Sigmoid colon (tissue), 7 donors: ENCODE measurements around the gene TAS2R60. TPM values are rescaled to one million over a fixed set of nuclear protein-coding genes. Genes with fewer than 3 reads are reported as not detected.

Experiments used
- DNase-seq: peaks from one replicate; pipeline ENCODE4 v3.0.0-alpha.2; 2019
- H3K27ac ChIP-seq, 4 donors: fragments of 200-600 bp; sonication (generic); one replicate each; pipeline ENCODE4 v1.5.1; 2016 to 2019; ENCODE audit warnings: mild to moderate bottlenecking in 1 of 4
- H3K27me3 ChIP-seq, 3 donors: fragments of 200-600 bp; sonication (generic); one replicate each; pipeline ENCODE4 v1.5.1; 2019; ENCODE audit warnings: mild to moderate bottlenecking in 1 of 3
- H3K36me3 ChIP-seq, 4 donors: fragments of 200-600 bp; sonication (generic); one replicate each; pipeline ENCODE4 v1.5.1; 2016 to 2019
- H3K4me1 ChIP-seq, 4 donors: fragments of 200-600 bp; sonication (generic); one replicate each; pipeline ENCODE4 v1.5.1; 2017 to 2019
- H3K4me3 ChIP-seq, 4 donors: fragments of 200-600 bp; sonication (generic); one replicate each; pipeline ENCODE4 v1.5.1; 2017 to 2019; ENCODE audit warnings: mild to moderate bottlenecking in 2 of 4, moderate library complexity in 1 of 4
- H3K9me3 ChIP-seq, 4 donors: fragments of 200-600 bp in 3 of 4; sonication (generic) in 3 of 4; one replicate each; pipeline versions ENCODE4 v1.5.1 to v1.6.1; 2013 to 2019
- CTCF ChIP-seq, 4 experiments: fragments of 450-650 bp in 3 of 4; fragments of 200-600 bp in 1 of 4; IDR thresholded peaks; one replicate each; pipeline ENCODE4 v1.5.1; 2016 to 2019; ENCODE audit warnings: antibody characterized with exemption in 4 of 4, mild to moderate bottlenecking in 3 of 4, moderate library complexity in 2 of 4
- EP300 ChIP-seq, 4 donors: sonication (generic); formaldehyde crosslinking; IDR thresholded peaks; one replicate each; pipeline ENCODE4 v1.6.1; 2017; ENCODE audit warnings: antibody characterized with exemption in 4 of 4
- POLR2A ChIP-seq, 2 donors: fragments of 450-650 bp; IDR thresholded peaks; one replicate each; pipeline ENCODE4 v1.6.1; 2016; ENCODE audit warnings: antibody characterized with exemption in 2 of 2, mild to moderate bottlenecking in 2 of 2, moderate library complexity in 2 of 2
- POLR2AphosphoS5 ChIP-seq, 4 donors: sonication (generic); formaldehyde crosslinking; IDR thresholded peaks; one replicate each; pipeline ENCODE4 v1.6.1; 2017; ENCODE audit warnings: antibody characterized with exemption in 4 of 4
- WGBS, 2 donors: extraction: QIAGEN DNeasy Blood & Tissue Kit; methylation state at CpG; one replicate each; pipeline ENCODE4 v1.1.7; 2013; 5-methylcytosine and 5-hydroxymethylcytosine counted together
- intact Hi-C: fragments of 100-400 bp; cut with DNase I; formaldehyde crosslinking; loops from one replicate; pipeline ENCODE4 v1.15.1; 2023
- polyA plus RNA-seq, 3 donors: library from polyadenylated mRNA; stranded (reverse); fragments of 200-250 nt; gene quantifications; one replicate each; pipeline ENCODE4 v1.2.3, GENCODE V29; 2013
- total RNA-seq, 4 donors: library from RNA; depleted of rRNA; stranded (reverse); fragments of >200 nt; gene quantifications; one replicate each; pipeline ENCODE4 v1.1.0, GENCODE V29; 2016
- donor health status: healthy with polysubstance abuse.
- donor health status: Bipolar disorder and iron deficiency.
- donor health status: healthy.

The TAS2R60 gene
- total and polyA plus RNA-seq, 7 donors = not detected

- Histone ChIP-seq H3K4me1 (no peaks in the 10 kb centered on the region), H3K4me3 (no peak overlapping the region), H3K27me3 (no peaks in the 10 kb centered on the region), H3K27ac (no peak overlapping the region), H3K36me3 (no peaks in the 10 kb centered on the region), H3K9me3 (no peaks in the 10 kb centered on the region)
- intact Hi-C loops = no loop called here
- 94 to 96% methylated on average over 6 of the region's 6 CpGs for WGBS, 2 donors
- no peak for TF ChIP-seq POLR2AphosphoS5 (IDR thresholded peaks at IDR 0.05)
- no peak for TF ChIP-seq EP300 (IDR thresholded peaks at IDR 0.05)
- no peak for TF ChIP-seq POLR2A (IDR thresholded peaks at IDR 0.05)
- TF ChIP-seq CTCF (IDR thresholded peaks at IDR 0.05) = no peak
- DNase-seq = no peak
These were observed 970 bp downstream of the TAS2R60 start for GRCh38 chr7:143444063-143444782.

- no peaks in the 10 kb centered on the region for H3K36me3 ChIP-seq
- H3K27me3 ChIP-seq = no peaks in the 10 kb centered on the region
- 97% methylated on average over 1 of the region's 1 CpG for WGBS, 2 donors
- intact Hi-C loops = no loop called here
- no peaks in the 10 kb centered on the region for H3K9me3 ChIP-seq
- H3K27ac ChIP-seq = no peak overlapping the region
- no peaks in the 10 kb centered on the region for H3K4me1 ChIP-seq
- H3K4me3 ChIP-seq = no peak overlapping the region
- TF ChIP-seq POLR2A (IDR thresholded peaks at IDR 0.05) (no peak), POLR2AphosphoS5 (IDR thresholded peaks at IDR 0.05) (no peak), CTCF (IDR thresholded peaks at IDR 0.05) (no peak), EP300 (IDR thresholded peaks at IDR 0.05) (no peak)
- DNase-seq = no peak
These were observed 1.5 kb downstream of the TAS2R60 start for GRCh38 chr7:143444785-143445184.

DNA sequence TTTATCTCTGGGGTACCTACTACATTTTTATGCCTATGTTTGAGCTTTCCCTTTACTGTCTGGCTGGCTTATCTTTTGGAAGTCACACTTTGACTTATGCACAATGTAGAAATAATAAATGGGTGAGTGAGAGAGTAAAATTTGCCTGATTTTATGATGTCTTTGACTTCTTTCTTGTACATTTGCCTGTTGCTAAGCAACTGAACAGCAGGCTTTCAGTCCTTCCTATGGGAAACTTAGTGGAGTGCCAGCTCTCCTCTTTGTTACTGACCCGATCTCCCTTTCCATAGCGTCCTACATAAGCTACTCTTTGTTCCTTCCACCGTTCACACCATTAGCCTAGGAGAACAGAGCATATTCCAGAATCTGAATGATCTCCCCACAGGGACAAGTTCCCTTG lies 4.2 kb downstream of the TAS2R60 start:
- WGBS, 2 donors = 72 to 84% methylated on average over 3 of the region's 3 CpGs
- Histone ChIP-seq H3K36me3 (no peaks in the 10 kb centered on the region), H3K9me3 (no peaks in the 10 kb centered on the region), H3K4me3 (no peak overlapping the region), H3K27ac (no peak overlapping the region), H3K4me1 (no peaks in the 10 kb centered on the region), H3K27me3 (no peaks in the 10 kb centered on the region)
- TF ChIP-seq CTCF (IDR thresholded peaks at IDR 0.05) (no peak), POLR2A (IDR thresholded peaks at IDR 0.05) (no peak), POLR2AphosphoS5 (IDR thresholded peaks at IDR 0.05) (no peak), EP300 (IDR thresholded peaks at IDR 0.05) (no peak)
- no peak for DNase-seq
- intact Hi-C loops = no loop called here

- intact Hi-C loops = no loop called here
- Histone ChIP-seq H3K36me3 (no peaks in the 10 kb centered on the region), H3K27ac (no peak overlapping the region), H3K4me1 (no peaks in the 10 kb centered on the region), H3K9me3 (no peaks in the 10 kb centered on the region), H3K4me3 (no peak overlapping the region), H3K27me3 (no peaks in the 10 kb centered on the region)
- TF ChIP-seq POLR2AphosphoS5 (IDR thresholded peaks at IDR 0.05) = no peak
- TF ChIP-seq EP300 (IDR thresholded peaks at IDR 0.05) = no peak
- TF ChIP-seq POLR2A (IDR thresholded peaks at IDR 0.05) = no peak
- TF ChIP-seq CTCF (IDR thresholded peaks at IDR 0.05) = no peak
- 87 to 91% methylated on average over 5 of the region's 5 CpGs for WGBS, 2 donors
- no peak for DNase-seq
These were observed 5.2 kb downstream of the TAS2R60 start for GRCh38 chr7:143448429-143448828.

DNA sequence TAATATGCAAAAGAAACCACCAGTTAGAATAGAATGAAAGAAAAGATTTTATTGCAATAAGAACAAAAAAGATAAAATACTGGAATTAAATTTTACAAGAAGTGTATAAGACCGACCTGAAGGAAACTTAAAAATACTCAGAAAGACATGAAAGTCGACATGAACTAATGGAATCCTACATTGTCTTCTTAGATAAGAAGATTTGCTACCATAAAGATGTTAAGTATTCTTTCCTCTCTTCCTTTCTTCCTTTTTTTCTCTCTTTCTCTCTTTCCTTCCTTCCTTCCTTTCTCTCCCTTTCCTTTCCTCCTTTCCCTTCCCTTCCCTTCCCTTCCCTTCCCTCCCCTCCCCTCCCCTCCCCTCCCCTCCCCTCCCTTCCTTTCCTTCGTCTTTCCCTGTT lies 6.5 kb downstream of the TAS2R60 start:
- no peak for DNase-seq
- Histone ChIP-seq H3K4me3 (no peak overlapping the region), H3K36me3 (no peaks in the 10 kb centered on the region), H3K27me3 (no peaks in the 10 kb centered on the region), H3K27ac (no peak overlapping the region), H3K9me3 (no peaks in the 10 kb centered on the region), H3K4me1 (no peaks in the 10 kb centered on the region)
- intact Hi-C loops = no loop called here
- TF ChIP-seq EP300 (IDR thresholded peaks at IDR 0.05) = no peak
- WGBS, 2 donors = 71 to 92% methylated on average over 2 to 3 of the region's 3 CpGs
